Endothelial cell (in vitro differentiated cells): ENCODE results near the gene NID2. TPM values are rescaled to one million over a fixed set of nuclear protein-coding genes. Genes with fewer than 3 reads are reported as not detected.

Experiments
- DNase-seq: peaks from one replicate; pipeline ENCODE4 v3.0.0; 2021; ENCODE audit warnings: low spot score
- H3K27ac Mint-ChIP-seq: one replicate; pipeline ENCODE4 v1.8.0; 2021; ENCODE audit warnings: mixed read lengths, inconsistent platforms; ENCODE audit not compliant: unreplicated experiment
- H3K27me3 Mint-ChIP-seq: one replicate; pipeline ENCODE4 v1.8.0; 2021; ENCODE audit warnings: mild to moderate bottlenecking, moderate library complexity, mixed read lengths, inconsistent platforms; ENCODE audit not compliant: unreplicated experiment
- H3K36me3 Mint-ChIP-seq: one replicate; pipeline ENCODE4 v1.8.0; 2021; ENCODE audit warnings: mild to moderate bottlenecking, low read depth, mixed read lengths, inconsistent platforms; ENCODE audit not compliant: unreplicated experiment
- H3K4me1 Mint-ChIP-seq: one replicate; pipeline ENCODE4 v1.8.0; 2021; ENCODE audit warnings: mild to moderate bottlenecking, mixed read lengths, inconsistent platforms; ENCODE audit not compliant: unreplicated experiment
- H3K4me3 Mint-ChIP-seq: one replicate; pipeline ENCODE4 v1.8.0; 2021; ENCODE audit warnings: mild to moderate bottlenecking, mixed read lengths, inconsistent platforms; ENCODE audit not compliant: unreplicated experiment
- H3K9me3 Mint-ChIP-seq: one replicate; pipeline ENCODE4 v1.8.0; 2021; ENCODE audit warnings: mixed read lengths, inconsistent platforms; ENCODE audit not compliant: unreplicated experiment
- total RNA-seq: library from RNA; stranded (reverse); fragmentation: NEBNext Ultra II Directional; extraction: Animal tissue kit (Norgen Biotek cat#: 25700); gene quantifications from one replicate; pipeline ENCODE4 v1.2.1, GENCODE V29; 2021; ENCODE audit not compliant: unreplicated experiment
- TF ChIP-seq, protein P1 (sequence below): fragments of 200-600 bp; sonication (generic); IDR thresholded peaks from one replicate; pipeline ENCODE4 v1.5.0; 2021; ENCODE audit warnings: antibody characterized with exemption; ENCODE audit not compliant: unreplicated experiment

The NID2 gene
- total RNA-seq, 1 donor from 2014 or later = 80.8 TPM

DNA sequence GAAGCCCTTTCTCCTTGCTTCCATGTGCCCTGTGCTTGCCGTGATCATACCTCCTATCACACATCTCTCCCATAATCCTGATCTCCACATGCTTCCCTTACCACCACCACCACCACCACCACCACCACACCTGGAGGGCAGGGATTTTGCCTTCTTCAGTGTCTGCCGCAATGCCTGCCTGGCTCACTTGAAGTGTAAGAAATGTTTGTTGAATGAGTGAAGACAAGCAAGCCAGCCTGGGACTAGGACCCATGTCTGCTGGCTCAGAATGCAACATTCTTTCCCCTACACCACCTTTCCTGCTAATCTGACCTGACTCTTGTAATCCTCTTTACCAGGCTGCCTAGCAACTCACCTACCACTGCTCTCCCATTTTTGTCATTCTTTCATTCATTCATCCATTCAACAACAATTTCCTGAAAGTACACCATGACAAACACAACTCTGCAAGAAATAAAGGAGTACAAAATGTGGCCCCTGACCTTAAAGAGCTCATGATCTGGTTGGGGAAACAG, 3.5 kb upstream of the NID2 start:
- TF ChIP-seq, protein P1, sequence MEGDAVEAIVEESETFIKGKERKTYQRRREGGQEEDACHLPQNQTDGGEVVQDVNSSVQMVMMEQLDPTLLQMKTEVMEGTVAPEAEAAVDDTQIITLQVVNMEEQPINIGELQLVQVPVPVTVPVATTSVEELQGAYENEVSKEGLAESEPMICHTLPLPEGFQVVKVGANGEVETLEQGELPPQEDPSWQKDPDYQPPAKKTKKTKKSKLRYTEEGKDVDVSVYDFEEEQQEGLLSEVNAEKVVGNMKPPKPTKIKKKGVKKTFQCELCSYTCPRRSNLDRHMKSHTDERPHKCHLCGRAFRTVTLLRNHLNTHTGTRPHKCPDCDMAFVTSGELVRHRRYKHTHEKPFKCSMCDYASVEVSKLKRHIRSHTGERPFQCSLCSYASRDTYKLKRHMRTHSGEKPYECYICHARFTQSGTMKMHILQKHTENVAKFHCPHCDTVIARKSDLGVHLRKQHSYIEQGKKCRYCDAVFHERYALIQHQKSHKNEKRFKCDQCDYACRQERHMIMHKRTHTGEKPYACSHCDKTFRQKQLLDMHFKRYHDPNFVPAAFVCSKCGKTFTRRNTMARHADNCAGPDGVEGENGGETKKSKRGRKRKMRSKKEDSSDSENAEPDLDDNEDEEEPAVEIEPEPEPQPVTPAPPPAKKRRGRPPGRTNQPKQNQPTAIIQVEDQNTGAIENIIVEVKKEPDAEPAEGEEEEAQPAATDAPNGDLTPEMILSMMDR = no peak
- DNase-seq = no peak
- Mint-ChIP-seq H3K27ac (no peak overlapping the region), H3K4me1 (peaks cover 17% of the 10 kb centered on the region), H3K36me3 (no peaks in the 10 kb centered on the region), H3K27me3 (peaks cover 6% of the 10 kb centered on the region), H3K9me3 (no peaks in the 10 kb centered on the region), H3K4me3 (no peak overlapping the region)

DNA sequence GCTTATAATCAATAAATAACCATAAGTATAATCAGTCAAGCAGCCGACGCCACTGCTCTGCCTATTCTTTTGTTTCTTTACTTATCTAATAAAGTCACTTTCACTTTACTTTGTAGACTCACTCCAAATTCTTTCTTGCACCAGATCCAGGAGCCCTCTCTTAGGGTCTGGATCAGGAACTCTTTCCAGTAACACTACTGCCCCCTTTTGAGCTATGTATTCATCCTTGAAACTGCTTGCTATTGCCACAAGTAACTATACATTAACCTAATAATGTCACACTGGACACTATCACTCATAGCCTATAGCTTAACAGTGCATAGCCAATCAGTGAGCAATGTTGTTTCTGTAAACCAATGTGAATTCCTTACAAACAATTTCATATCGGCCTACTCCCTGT, 2.8 kb upstream of the NID2 start:
- H3K4me3 Mint-ChIP-seq = no peak overlapping the region
- H3K4me1 Mint-ChIP-seq = peaks cover 17% of the 10 kb centered on the region
- H3K36me3 Mint-ChIP-seq = no peaks in the 10 kb centered on the region
- DNase-seq = no peak
- H3K27me3 Mint-ChIP-seq = peaks cover 6% of the 10 kb centered on the region
- H3K9me3 Mint-ChIP-seq = no peaks in the 10 kb centered on the region
- TF ChIP-seq, protein P1 = no peak
- H3K27ac Mint-ChIP-seq = no peak overlapping the region

DNA sequence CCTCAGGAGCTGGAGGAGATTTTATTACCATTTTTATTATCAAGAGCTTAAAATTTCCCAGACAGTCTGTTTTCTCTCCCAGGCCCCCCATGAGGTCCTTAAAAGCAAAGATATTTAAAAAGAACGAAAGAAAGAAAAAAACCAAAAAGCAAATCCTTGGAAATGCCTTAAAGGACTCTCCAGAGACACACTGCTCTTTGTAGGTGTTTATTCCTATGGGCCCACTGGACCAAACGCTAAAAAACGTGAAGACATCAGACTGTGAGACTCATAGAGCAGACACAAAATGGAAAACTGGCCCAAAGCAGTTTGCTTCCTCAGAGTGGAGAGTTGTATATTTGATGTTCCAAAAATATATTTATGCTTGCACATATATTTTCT, 1.2 kb upstream of the NID2 start:
- Mint-ChIP-seq H3K27me3 (peaks cover 8% of the 10 kb centered on the region), H3K4me1 (peaks cover 17% of the 10 kb centered on the region), H3K27ac (no peak overlapping the region), H3K36me3 (no peaks in the 10 kb centered on the region), H3K9me3 (no peaks in the 10 kb centered on the region), H3K4me3 (peak overlapping the region; percentile 78)
- no peak for DNase-seq
- TF ChIP-seq, protein P1 = no peak

DNA sequence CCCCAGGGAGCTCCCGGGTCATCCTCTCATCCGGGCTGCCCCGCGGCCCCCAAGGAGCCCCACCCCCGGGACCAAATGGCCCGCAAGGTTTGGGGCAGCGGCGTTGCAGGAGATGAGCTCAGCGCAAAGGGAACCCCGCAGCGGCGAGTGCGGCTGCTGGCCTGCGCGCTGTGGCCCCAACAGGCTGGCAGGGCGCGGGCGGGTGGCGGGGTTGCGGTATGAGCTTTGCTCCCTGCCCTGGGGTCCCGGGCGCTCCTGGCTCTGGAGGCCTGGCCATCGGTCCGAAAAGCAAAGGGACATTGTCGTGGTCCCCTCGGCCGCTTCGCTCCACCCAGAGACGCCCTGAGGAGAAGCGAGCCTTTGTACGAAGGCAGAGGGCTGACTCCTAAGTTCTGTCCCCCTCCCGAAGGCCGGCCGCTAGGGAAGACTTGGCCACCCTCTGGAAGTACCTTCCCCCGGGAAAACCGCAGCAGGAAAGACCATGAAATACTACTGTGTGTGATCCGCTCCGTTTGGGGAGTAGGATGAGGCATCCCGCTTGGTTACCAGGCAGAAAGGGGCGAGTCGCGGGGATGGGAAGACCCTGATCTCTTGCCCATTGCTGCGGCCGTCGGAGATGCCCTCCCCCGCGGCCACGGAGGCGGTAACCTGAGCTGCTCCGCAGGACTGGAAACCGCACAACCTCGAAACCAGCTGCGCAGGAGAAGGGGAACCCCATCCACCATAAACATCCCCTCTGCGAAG, 620 bp upstream of the NID2 start:
- no peaks in the 10 kb centered on the region for H3K9me3 Mint-ChIP-seq
- H3K36me3 Mint-ChIP-seq = no peaks in the 10 kb centered on the region
- no peak overlapping the region for H3K27ac Mint-ChIP-seq
- peaks cover 8% of the 10 kb centered on the region for H3K27me3 Mint-ChIP-seq
- H3K4me3 Mint-ChIP-seq = peak overlapping the region; percentile 78
- TF ChIP-seq, protein P1 = no peak
- peak; percentile 53 for DNase-seq
- peaks cover 17% of the 10 kb centered on the region for H3K4me1 Mint-ChIP-seq

DNA sequence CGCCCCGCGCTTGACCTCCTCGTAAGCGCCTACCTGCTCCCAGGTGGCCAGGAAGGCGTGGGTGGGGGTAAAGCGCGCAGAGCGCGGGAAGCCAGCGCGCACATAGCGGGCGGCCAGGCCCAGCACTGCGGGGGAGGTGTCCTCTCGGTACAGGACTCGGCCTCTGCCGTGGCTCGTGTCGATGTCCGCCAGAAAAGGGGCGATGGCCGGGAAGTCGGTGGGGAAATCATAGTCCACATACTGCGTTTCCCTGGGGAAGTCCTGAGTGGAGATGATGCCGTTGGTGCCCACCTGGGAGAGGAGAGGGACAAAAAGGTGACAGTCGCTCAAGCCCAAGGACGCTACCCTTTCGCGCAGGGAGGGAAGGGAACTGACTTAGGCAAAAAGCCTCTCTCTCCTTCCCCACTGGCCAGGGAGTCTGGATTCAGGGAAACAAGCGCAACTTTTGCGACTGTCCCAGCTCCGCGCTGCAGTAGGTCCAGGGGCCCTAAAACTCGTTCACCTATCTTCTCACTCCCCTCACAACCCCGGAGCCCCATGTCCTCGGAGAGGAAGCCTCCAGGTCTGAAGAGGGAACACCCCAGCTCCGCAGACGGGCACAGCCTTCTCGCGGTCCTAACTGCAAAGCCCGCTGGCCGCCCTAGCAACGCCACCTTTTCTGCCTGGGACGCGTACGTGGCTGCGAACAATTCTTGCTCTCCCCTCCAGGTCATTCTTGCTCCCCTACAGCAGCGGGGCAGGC, 815 bp downstream of the NID2 start:
- H3K9me3 Mint-ChIP-seq = no peaks in the 10 kb centered on the region
- H3K27ac Mint-ChIP-seq = no peak overlapping the region
- H3K27me3 Mint-ChIP-seq = peaks cover 8% of the 10 kb centered on the region
- H3K4me1 Mint-ChIP-seq = peaks cover 18% of the 10 kb centered on the region
- DNase-seq = peak; percentile 44
- H3K4me3 Mint-ChIP-seq = peak overlapping the region; percentile 91
- TF ChIP-seq, protein P1 = no peak
- no peaks in the 10 kb centered on the region for H3K36me3 Mint-ChIP-seq
